K562 (cell line): ENCODE measurements around the gene FKBP2. TPM values are rescaled to one million over a fixed set of nuclear protein-coding genes. Genes with fewer than 3 reads are reported as not detected.

Experiments used
- AFF1 ChIP-seq, 2 experiments: fragments of 450-650 bp; IDR thresholded peaks; 2 replicates each; pipeline ENCODE4 v1.6.1; 2018; ENCODE audit warnings: mild to moderate bottlenecking in 2 of 2, low read depth in 1 of 2; ENCODE audit not compliant: partially characterized antibody in 2 of 2
- CBX1 ChIP-seq: sonication (generic); IDR thresholded peaks from 2 replicates; pipeline ENCODE4 v1.6.1; 2016; ENCODE audit warnings: antibody characterized with exemption, low read depth, mild to moderate bottlenecking
- CREB3 ChIP-seq: fragments of 450-650 bp; conservative IDR thresholded peaks from 2 replicates; pipeline ENCODE4 v1.6.1; 2016; ENCODE audit warnings: missing genetic modification characterization, low read depth, mild to moderate bottlenecking, missing compliant biosample characterization, moderate library complexity
- CTCF ChIP-seq, 3 experiments: IDR thresholded peaks in 2 of 3; conservative IDR thresholded peaks in 1 of 3; 2 replicates each; pipeline ENCODE4 v1.5.1; 2011 to 2012; ENCODE audit warnings: low read length in 3 of 3, mild to moderate bottlenecking in 3 of 3, control low read depth in 2 of 3, improper control_type of control experiment in 1 of 3, inconsistent platforms in 1 of 3, low read depth in 1 of 3, mixed read lengths in 1 of 3, moderate library complexity in 1 of 3; ENCODE audit not compliant: insufficient read depth in 2 of 3
- FOS ChIP-seq: IDR thresholded peaks from 3 replicates; pipeline ENCODE4 v1.6.1; 2011; ENCODE audit not compliant: insufficient read length; ENCODE audit errors: extremely low read depth
- MBD2 ChIP-seq: sonication (generic); IDR thresholded peaks from 2 replicates; pipeline ENCODE4 v1.6.1; 2016; ENCODE audit warnings: low read depth, borderline replicate concordance
- RB1 ChIP-seq: fragments of 450-650 bp; IDR thresholded peaks from 2 replicates; pipeline ENCODE4 v1.6.1; 2017; ENCODE audit warnings: low read depth, mild to moderate bottlenecking
- RBM22 ChIP-seq: fragments of 200-400 bp; formaldehyde crosslinking; IDR thresholded peaks from 2 replicates; pipeline ENCODE4 v1.6.1; 2018; ENCODE audit warnings: low read length, low read depth; ENCODE audit not compliant: poor library complexity, severe bottlenecking
- SIN3A ChIP-seq, 2 experiments: fragments of 150-350 bp in 1 of 2; IDR thresholded peaks; 2 replicates each; pipeline ENCODE4 v1.6.1; 2011 to 2016; ENCODE audit warnings: borderline replicate concordance in 2 of 2, low read depth in 2 of 2, low read length in 2 of 2, mild to moderate bottlenecking in 2 of 2, moderate library complexity in 2 of 2; ENCODE audit not compliant: control insufficient read depth in 1 of 2
- TBP ChIP-seq: optimal IDR thresholded peaks from 2 replicates; pipeline ENCODE3; 2011; ENCODE audit warnings: low read depth, low read length, improper control_type of control experiment
- TGIF2 ChIP-seq: sonication (generic); formaldehyde crosslinking; IDR thresholded peaks from 2 replicates; pipeline ENCODE4 v1.8.1; 2022; ENCODE audit warnings: mild to moderate bottlenecking, missing genetic modification reagents, moderate library complexity
- THAP7 ChIP-seq: fragments of 250-450 bp; sonication (Bioruptor Pico); IDR thresholded peaks from 2 replicates; pipeline ENCODE4 v1.5.0; 2021
- ZC3H11A ChIP-seq: IDR thresholded peaks from 2 replicates; pipeline ENCODE4 v1.6.1; 2012; ENCODE audit warnings: low read depth, low read length, improper control_type of control experiment
- ZNF395 ChIP-seq: fragments of 200-800 bp; sonication (Bioruptor generic); IDR thresholded peaks from 2 replicates; pipeline ENCODE4 v1.6.1; 2017; ENCODE audit warnings: missing genetic modification characterization, missing compliant biosample characterization
- ZNF644 ChIP-seq: fragments of 200-800 bp; sonication (Bioruptor generic); IDR thresholded peaks from 2 replicates; pipeline ENCODE4 v1.6.1; 2016; ENCODE audit warnings: low read depth, missing genetic modification characterization, missing compliant biosample characterization
- polyA plus RNA-seq, 8 experiments: library from polyadenylated mRNA; depleted of rRNA in 4 of 8; stranded (reverse) in 5 of 8; unstranded in 3 of 8; fragments of >200 nt; fragmentation: Nextera tagmentation in 2 of 8; fragmentation: Illumina TruSeq in 1 of 8; extraction: Ambion mirVana in 2 of 8; extraction: Trizol in 1 of 8; gene quantifications; 2 replicates each; pipeline versions ENCODE4 v1.2.1 to v1.2.3, GENCODE V29; 2011 to 2014; ENCODE audit warnings: inconsistent platforms in 1 of 8, missing spikeins in 1 of 8
- total RNA-seq, 7 experiments: library from RNA; depleted of rRNA in 6 of 7; stranded (reverse); fragments of >200 nt in 6 of 7; fragmentation: Illumina TruSeq in 2 of 7; extraction: Trizol in 2 of 7; gene quantifications; 2 replicates each; pipeline versions ENCODE4 v1.2.1 to v1.2.3, GENCODE V29; 2011 to 2021; ENCODE audit warnings: low replicate concordance in 1 of 7

FKBP2 gene
- total and polyA plus RNA-seq, 9 of the 15 experiments (the other 6 are each of a cell fraction or from before 2014, with no cell fraction given), result 3.5 to 151 (median 58.1) TPM

- TF ChIP-seq CTCF (IDR thresholded peaks at IDR 0.05 in 2 of 3, conservative IDR thresholded peaks at IDR 0.05 in 1 of 3; ENCODE audit: insufficient read depth in 2 of 3, low read depth in 1 of 3, low read length in 3 of 3) (peak; percentile 15 to 29 (median 26); a peak in 3 of 6 replicates), TBP (peak; percentile 70), FOS (no peak), CREB3 (tag) (0 out of 2 replicates have a peak, but pooled peaks have one; percentile 12), ZNF644 (peak; percentile 63; the same call in 1 of the 2 replicates), ZC3H11A (no peak), SIN3A (IDR thresholded peaks at IDR 0.05; ENCODE audit: borderline replicate concordance in 2 of 2, control insufficient read depth in 1 of 2, low read depth in 2 of 2, low read length in 2 of 2) (peak; percentile 76 to 78; a peak in 1 of 4 replicates), RB1 (peak; percentile 89), RBM22 (peak; percentile 54), THAP7 (CRISPR knock-in tag) (peak; percentile 18; the same call in 1 of the 2 replicates), CBX1 (peak; percentile 94), AFF1 (IDR thresholded peaks at IDR 0.05; ENCODE audit: low read depth in 1 of 2, partially characterized antibody in 2 of 2) (peak in 1 of 2 experiments; percentile 53), TGIF2 (CRISPR knock-in tag) (peak; percentile 43; the same call in 1 of the 2 replicates), MBD2 (0 out of 2 replicates have a peak, but pooled peaks have one; percentile 43), ZNF395 (CRISPR knock-in tag) (peak; percentile 76; the same call in 1 of the 2 replicates)
Observed at GRCh38 chr11:64246871-64247728, 6.2 kb downstream of the FKBP2 start, which contains the start of gene PPP1R14B (continued).
